ENCODE data around the gene TLR2. TPM values are rescaled to one million over a fixed set of nuclear protein-coding genes. Genes with fewer than 3 reads are reported as not detected.

Gene TLR2
- total RNA-seq, 3 donors from 2014 or later, result 51.7 to 76.8 (median 52.4) TPM

DNA sequence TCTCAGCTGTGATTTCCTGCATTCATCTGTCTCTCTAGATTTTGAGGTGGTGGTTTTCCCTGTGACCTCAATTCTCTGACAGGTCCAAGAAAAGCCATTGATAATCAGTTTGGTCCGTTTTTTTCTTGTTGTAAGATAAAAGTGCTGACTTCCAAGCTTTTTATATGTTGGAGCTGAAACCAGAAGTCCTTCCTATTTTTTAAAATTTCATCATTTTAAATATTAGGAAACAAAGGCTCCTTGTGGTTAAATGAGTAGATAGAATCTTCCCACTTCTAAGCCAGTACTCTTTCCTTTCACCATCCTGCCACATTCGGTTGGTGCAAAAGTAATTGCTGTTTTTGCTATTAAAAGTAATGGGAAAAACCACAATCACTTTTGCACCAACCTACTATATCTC, 57.5 kb downstream of the TLR2 start:
- Histone ChIP-seq H3K27me3 (no peaks in the 10 kb centered on the region), H3K36me3 (no peaks in the 10 kb centered on the region), H3K4me3 (no peak overlapping the region), H3K4me1 (no peaks in the 10 kb centered on the region), H3K27ac (no peak overlapping the region), H3K9me3 (no peaks in the 10 kb centered on the region)
- intact Hi-C loops (cut with DNase I; ENCODE audit: low total_unique reads), result no loop called here
- DNase-seq (ENCODE audit: low spot score in 2 of 2), result no peak
- TF ChIP-seq POLR2A (IDR thresholded peaks at IDR 0.05), result no peak
- TF ChIP-seq, protein P1, sequence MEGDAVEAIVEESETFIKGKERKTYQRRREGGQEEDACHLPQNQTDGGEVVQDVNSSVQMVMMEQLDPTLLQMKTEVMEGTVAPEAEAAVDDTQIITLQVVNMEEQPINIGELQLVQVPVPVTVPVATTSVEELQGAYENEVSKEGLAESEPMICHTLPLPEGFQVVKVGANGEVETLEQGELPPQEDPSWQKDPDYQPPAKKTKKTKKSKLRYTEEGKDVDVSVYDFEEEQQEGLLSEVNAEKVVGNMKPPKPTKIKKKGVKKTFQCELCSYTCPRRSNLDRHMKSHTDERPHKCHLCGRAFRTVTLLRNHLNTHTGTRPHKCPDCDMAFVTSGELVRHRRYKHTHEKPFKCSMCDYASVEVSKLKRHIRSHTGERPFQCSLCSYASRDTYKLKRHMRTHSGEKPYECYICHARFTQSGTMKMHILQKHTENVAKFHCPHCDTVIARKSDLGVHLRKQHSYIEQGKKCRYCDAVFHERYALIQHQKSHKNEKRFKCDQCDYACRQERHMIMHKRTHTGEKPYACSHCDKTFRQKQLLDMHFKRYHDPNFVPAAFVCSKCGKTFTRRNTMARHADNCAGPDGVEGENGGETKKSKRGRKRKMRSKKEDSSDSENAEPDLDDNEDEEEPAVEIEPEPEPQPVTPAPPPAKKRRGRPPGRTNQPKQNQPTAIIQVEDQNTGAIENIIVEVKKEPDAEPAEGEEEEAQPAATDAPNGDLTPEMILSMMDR (IDR thresholded peaks at IDR 0.05), result no peak
- no peak for TF ChIP-seq POLR2AphosphoS5 (IDR thresholded peaks at IDR 0.05)

DNA sequence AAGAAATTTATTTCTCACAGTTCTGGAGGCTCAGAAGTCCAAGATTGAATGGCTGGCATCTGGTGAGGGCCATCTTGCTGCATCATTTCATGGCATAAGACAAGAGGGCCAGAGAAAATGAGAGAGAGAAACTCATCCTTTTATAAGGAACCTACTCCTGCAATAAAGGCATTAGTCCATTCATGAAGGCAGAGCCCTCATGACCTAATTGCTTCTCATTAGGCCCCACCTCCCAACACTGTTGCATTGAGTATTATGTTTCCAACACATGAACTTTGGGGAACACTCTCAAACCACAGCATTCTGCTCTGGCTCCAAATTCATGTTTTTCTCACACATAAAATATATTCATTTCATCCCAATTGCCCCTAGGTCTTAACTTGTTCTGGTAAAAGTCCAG, 61.6 kb downstream of the TLR2 start:
- Histone ChIP-seq H3K36me3 (no peaks in the 10 kb centered on the region), H3K4me3 (no peak overlapping the region), H3K27ac (no peak overlapping the region), H3K4me1 (peaks cover 0 to 5% of the 10 kb centered on the region in 2 donors), H3K9me3 (no peaks in the 10 kb centered on the region), H3K27me3 (no peaks in the 10 kb centered on the region)
- intact Hi-C loops (cut with DNase I; ENCODE audit: low total_unique reads), result no loop called here
- DNase-seq (ENCODE audit: low spot score in 2 of 2), result no peak
- TF ChIP-seq POLR2AphosphoS5 (IDR thresholded peaks at IDR 0.05) (no peak), POLR2A (IDR thresholded peaks at IDR 0.05) (no peak)
- TF ChIP-seq, protein P1 (IDR thresholded peaks at IDR 0.05), result no peak

DNA sequence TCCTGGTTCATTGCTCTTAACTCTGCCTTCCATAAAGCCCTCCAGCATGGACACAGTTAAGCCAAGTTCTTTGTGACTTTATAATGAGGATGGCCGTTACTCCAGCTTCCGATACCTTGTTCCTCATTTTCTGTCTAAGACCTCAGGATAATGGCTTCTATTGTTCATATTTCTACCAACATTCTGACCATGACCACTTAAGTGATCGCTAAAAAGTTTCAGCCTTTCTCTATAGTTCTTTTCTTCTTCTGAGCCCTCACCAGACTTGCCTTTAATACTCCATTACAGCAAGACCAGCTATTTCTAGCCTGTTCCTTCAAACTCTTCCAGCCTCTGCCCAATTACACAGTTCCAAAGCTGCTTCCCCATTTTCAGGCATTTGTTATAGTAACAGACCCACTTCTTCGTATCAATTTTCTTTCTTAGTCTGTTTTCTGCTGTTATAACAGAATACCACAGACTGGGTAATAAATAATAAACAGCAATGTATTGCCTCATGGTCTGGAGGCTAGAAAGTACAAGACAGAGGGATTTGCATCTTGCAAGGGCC, 63.4 kb downstream of the TLR2 start:
- Histone ChIP-seq H3K9me3 (no peaks in the 10 kb centered on the region), H3K27me3 (no peaks in the 10 kb centered on the region), H3K27ac (no peak overlapping the region), H3K4me3 (no peak overlapping the region), H3K36me3 (no peaks in the 10 kb centered on the region), H3K4me1 (peaks cover 0 to 5% of the 10 kb centered on the region in 2 donors)
- TF ChIP-seq POLR2A (IDR thresholded peaks at IDR 0.05) (no peak), POLR2AphosphoS5 (IDR thresholded peaks at IDR 0.05) (no peak)
- TF ChIP-seq, protein P1 (IDR thresholded peaks at IDR 0.05), result no peak
- DNase-seq (ENCODE audit: low spot score in 2 of 2), result no peak
- intact Hi-C loops (cut with DNase I; ENCODE audit: low total_unique reads), result no loop called here

DNA sequence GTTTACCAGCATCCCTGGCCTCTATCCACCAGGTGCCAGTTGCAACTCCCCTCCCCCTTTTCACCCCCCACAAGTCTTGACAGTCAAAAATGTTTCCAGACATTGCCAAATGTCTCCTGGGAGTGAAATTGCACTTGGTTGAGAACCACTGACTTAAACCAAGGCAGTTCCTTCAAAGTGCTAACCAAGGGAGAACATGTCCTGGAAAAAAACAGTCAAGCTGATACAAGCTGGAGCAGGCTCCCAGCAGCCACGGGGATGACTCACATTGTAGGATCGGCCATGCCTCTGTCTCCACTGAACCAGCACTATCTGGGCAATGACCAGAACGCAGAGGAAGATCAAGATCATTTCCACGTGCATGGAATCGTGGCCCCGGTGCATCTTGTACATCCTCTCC, 64.3 kb downstream of the TLR2 start:
- H3K4me3 ChIP-seq, result no peak overlapping the region
- H3K4me1 ChIP-seq, result peaks cover 0 to 5% of the 10 kb centered on the region in 2 donors
- intact Hi-C loops (cut with DNase I; ENCODE audit: low total_unique reads), result no loop called here
- TF ChIP-seq POLR2AphosphoS5 (IDR thresholded peaks at IDR 0.05) (no peak), POLR2A (IDR thresholded peaks at IDR 0.05) (no peak)
- TF ChIP-seq, protein P1 (IDR thresholded peaks at IDR 0.05), result no peak
- H3K27me3 ChIP-seq, result no peaks in the 10 kb centered on the region
- H3K9me3 ChIP-seq, result no peaks in the 10 kb centered on the region
- peak in 1 of 2 donors; percentile 50 for DNase-seq (ENCODE audit: low spot score in 2 of 2)
- H3K27ac ChIP-seq, result peak overlapping the region in 1 of 2 donors; percentile 0
- H3K36me3 ChIP-seq, result no peaks in the 10 kb centered on the region

DNA sequence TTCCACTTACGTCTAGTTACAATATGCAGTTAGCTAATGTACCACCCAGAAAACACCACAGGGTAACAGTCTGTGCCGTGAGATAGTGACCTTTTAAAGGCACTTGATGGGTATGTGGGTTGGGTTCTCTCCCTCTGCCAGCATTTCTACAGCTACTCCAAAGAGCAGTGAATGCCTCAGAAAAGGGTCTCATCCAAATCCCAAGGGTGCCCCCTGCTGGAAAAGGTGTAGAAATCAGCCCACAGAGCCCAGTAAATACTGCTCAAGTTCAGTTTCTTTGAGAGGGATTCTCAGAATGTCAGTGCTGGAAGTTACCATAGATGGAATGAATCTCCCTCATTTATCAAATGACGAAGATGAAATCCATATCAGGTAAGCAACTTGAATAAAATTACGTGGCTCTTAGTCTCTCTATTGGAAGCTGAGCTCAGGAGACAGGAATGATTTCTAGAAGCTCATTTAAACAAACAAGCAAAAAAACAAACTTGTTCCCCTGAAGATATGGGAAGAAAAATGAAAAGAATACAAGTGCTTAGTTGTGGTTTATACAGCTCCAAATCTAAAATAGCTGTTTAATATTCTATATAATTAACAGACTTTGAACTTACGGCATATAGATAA, 66.2 kb downstream of the TLR2 start:
- Histone ChIP-seq H3K9me3 (no peaks in the 10 kb centered on the region), H3K27ac (no peak overlapping the region), H3K4me1 (peaks cover 0 to 5% of the 10 kb centered on the region in 2 donors), H3K27me3 (no peaks in the 10 kb centered on the region), H3K36me3 (no peaks in the 10 kb centered on the region), H3K4me3 (no peak overlapping the region)
- intact Hi-C loops (cut with DNase I; ENCODE audit: low total_unique reads), result loop anchor here (10.0 kb wide), 1 partner anchor 406 kb away; the partner anchor contains the start of gene MND1
- DNase-seq (ENCODE audit: low spot score in 2 of 2), result peak in 1 of 2 donors; percentile 51
- TF ChIP-seq, protein P1 (IDR thresholded peaks at IDR 0.05), result peak; percentile 43 to 65 (median 49)
- TF ChIP-seq POLR2A (IDR thresholded peaks at IDR 0.05), result no peak
- peak in 1 of 3 donors; percentile 12 for TF ChIP-seq POLR2AphosphoS5 (IDR thresholded peaks at IDR 0.05)

Measured in breast epithelium (tissue), 4 donors.